ENCODE measurements around the gene SLTM.
"Not testable (repeated sequence)": the region's sequence is repeated elsewhere in the genome, so short reads cannot be mapped to it uniquely, and the experiment has no call there.

The SLTM gene

GRCh38 chr15:58851205-58851604, 82.3 kb downstream of the SLTM start:
- H3K27me3 ChIP-seq (ENCODE audit: low read depth); H3K9me3 ChIP-seq; in situ Hi-C loops (cut with MboI; ENCODE audit: low sequenced_read_pairs); H3K36me3 ChIP-seq (replicated peaks); H3K4me3 ChIP-seq; H3K4me1 ChIP-seq; DNase-seq (ENCODE audit: low spot score in 2 of 2): not testable (repeated sequence)

- no peaks in the 10 kb centered on the region for H3K4me1 ChIP-seq
- H3K36me3 ChIP-seq (replicated peaks): 0 out of 2 replicates have a peak, but pooled peaks cover 4% of the 10 kb centered on the region
- no peaks in the 10 kb centered on the region for H3K9me3 ChIP-seq
- H3K27me3 ChIP-seq (ENCODE audit: low read depth): no peaks in the 10 kb centered on the region
- DNase-seq (ENCODE audit: low spot score in 2 of 2): no peak
- in situ Hi-C loops (cut with MboI; ENCODE audit: low sequenced_read_pairs): no loop called here
- no peak overlapping the region for H3K4me3 ChIP-seq
These were observed 90.6 kb downstream of the SLTM start for GRCh38 chr15:58842713-58843396.

GRCh38 chr15:58840048-58840447, 93.4 kb downstream of the SLTM start:
- Histone ChIP-seq H3K4me1 (no peaks in the 10 kb centered on the region), H3K9me3 (no peaks in the 10 kb centered on the region), H3K4me3 (no peak overlapping the region), H3K27me3 (ENCODE audit: low read depth) (no peaks in the 10 kb centered on the region), H3K36me3 (replicated peaks) (no peaks in the 10 kb centered on the region)
- in situ Hi-C loops (cut with MboI; ENCODE audit: low sequenced_read_pairs): no loop called here
- no peak for DNase-seq (ENCODE audit: low spot score in 2 of 2)

- Histone ChIP-seq H3K27me3 (ENCODE audit: low read depth) (no peaks in the 10 kb centered on the region), H3K36me3 (replicated peaks) (no peaks in the 10 kb centered on the region), H3K9me3 (no peaks in the 10 kb centered on the region), H3K4me3 (no peak overlapping the region), H3K4me1 (no peaks in the 10 kb centered on the region)
- DNase-seq (ENCODE audit: low spot score in 2 of 2): no peak
- in situ Hi-C loops (cut with MboI; ENCODE audit: low sequenced_read_pairs): no loop called here
These were observed 94.0 kb downstream of the SLTM start for GRCh38 chr15:58839485-58839884.

- H3K27me3 ChIP-seq (ENCODE audit: low read depth); H3K4me3 ChIP-seq; H3K9me3 ChIP-seq; H3K36me3 ChIP-seq (replicated peaks); in situ Hi-C loops (cut with MboI; ENCODE audit: low sequenced_read_pairs): not testable (repeated sequence)
- peak; percentile 14 to 61 for DNase-seq (ENCODE audit: low spot score in 2 of 2)
- peaks cover 15% of the 10 kb centered on the region for H3K4me1 ChIP-seq
These were observed 99.6 kb downstream of the SLTM start for GRCh38 chr15:58833681-58834426.

GRCh38 chr15:58830556-58830955, 102.9 kb downstream of the SLTM start:
- Histone ChIP-seq H3K4me3 (no peak overlapping the region), H3K36me3 (replicated peaks) (no peaks in the 10 kb centered on the region), H3K27me3 (ENCODE audit: low read depth) (no peaks in the 10 kb centered on the region), H3K4me1 (peaks cover 15% of the 10 kb centered on the region), H3K9me3 (no peaks in the 10 kb centered on the region)
- in situ Hi-C loops (cut with MboI; ENCODE audit: low sequenced_read_pairs): no loop called here
- no peak for DNase-seq (ENCODE audit: low spot score in 2 of 2)

Data from HAP-1 (cell line).